ENCODE results near the gene PEX13. TPM values are rescaled to one million over a fixed set of nuclear protein-coding genes. Genes with fewer than 3 reads are reported as not detected.
A peak's percentile ranks its signal among the peaks of the same experiment; 100 is the strongest.
"Not testable (repeated sequence)": the region's sequence is repeated elsewhere in the genome, so short reads cannot be mapped to it uniquely, and the experiment has no call there.

Gene PEX13
- total RNA-seq, 1 donor from 2014 or later = 28.9 TPM

DNA sequence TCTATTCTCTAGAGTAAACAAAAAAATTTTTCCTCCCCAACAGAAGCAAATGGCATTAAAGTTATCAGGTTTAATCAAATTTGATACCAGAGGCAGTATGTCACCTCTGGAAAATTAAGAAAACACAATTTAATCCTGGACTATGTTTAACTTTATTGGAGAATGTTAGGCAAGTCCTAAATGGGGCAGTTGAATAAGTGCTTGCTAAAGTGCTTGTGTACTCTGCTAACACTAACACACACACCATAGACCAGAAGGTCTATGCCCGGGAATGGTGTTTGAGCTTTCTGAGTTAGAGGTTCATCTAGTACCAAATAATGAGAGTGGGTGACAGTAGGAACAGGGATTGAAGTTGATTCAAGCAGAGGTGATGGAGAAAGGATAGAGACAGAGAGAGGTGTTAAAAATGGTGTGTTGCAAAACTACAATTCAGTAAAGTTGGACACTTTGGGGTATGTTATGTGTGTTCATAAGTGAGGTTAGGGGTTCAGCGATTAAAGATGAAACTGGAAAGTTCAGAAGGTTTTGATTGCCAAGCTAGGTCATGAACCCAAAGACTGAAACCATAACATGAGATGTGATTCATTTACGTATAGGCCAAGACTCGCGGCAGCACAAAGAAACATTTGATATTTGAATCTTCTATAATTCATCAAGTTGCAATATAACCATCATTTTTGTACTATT is 40.5 kb upstream of the PEX13 start:
- Mint-ChIP-seq H3K27ac (peak overlapping the region; percentile 1), H3K36me3 (no peaks in the 10 kb centered on the region), H3K4me3 (no peak overlapping the region), H3K27me3 (no peaks in the 10 kb centered on the region), H3K4me1 (ENCODE audit: unreplicated experiment) (peaks cover 10% of the 10 kb centered on the region), H3K9me3 (no peaks in the 10 kb centered on the region)
- no peak for DNase-seq (ENCODE audit: extremely low spot score, unreplicated experiment)
- TF ChIP-seq, protein P1, sequence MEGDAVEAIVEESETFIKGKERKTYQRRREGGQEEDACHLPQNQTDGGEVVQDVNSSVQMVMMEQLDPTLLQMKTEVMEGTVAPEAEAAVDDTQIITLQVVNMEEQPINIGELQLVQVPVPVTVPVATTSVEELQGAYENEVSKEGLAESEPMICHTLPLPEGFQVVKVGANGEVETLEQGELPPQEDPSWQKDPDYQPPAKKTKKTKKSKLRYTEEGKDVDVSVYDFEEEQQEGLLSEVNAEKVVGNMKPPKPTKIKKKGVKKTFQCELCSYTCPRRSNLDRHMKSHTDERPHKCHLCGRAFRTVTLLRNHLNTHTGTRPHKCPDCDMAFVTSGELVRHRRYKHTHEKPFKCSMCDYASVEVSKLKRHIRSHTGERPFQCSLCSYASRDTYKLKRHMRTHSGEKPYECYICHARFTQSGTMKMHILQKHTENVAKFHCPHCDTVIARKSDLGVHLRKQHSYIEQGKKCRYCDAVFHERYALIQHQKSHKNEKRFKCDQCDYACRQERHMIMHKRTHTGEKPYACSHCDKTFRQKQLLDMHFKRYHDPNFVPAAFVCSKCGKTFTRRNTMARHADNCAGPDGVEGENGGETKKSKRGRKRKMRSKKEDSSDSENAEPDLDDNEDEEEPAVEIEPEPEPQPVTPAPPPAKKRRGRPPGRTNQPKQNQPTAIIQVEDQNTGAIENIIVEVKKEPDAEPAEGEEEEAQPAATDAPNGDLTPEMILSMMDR (conservative IDR thresholded peaks at IDR 0.05) = no peak

DNA sequence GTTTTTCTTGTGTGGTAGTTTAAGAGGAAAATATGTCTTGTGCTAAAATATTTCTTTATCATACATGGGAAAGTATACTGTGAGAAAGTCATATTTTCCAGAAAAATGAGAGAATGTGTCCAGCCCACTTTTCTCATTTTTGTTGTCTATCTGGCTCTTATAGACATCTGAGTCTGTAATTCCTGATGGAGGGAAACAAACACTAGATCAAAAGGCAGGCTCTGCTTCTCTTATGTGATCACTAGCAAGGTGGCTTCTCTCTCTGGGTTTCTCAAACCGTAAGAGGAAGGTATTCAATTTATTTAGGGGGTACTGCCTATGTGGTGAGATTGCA is 40.0 kb upstream of the PEX13 start:
- no peaks in the 10 kb centered on the region for H3K36me3 Mint-ChIP-seq
- no peaks in the 10 kb centered on the region for H3K27me3 Mint-ChIP-seq
- H3K27ac Mint-ChIP-seq = no peak overlapping the region
- no peak for DNase-seq (ENCODE audit: extremely low spot score, unreplicated experiment)
- H3K9me3 Mint-ChIP-seq = no peaks in the 10 kb centered on the region
- peaks cover 10% of the 10 kb centered on the region for H3K4me1 Mint-ChIP-seq (ENCODE audit: unreplicated experiment)
- TF ChIP-seq, protein P1 (conservative IDR thresholded peaks at IDR 0.05) = no peak
- no peak overlapping the region for H3K4me3 Mint-ChIP-seq

DNA sequence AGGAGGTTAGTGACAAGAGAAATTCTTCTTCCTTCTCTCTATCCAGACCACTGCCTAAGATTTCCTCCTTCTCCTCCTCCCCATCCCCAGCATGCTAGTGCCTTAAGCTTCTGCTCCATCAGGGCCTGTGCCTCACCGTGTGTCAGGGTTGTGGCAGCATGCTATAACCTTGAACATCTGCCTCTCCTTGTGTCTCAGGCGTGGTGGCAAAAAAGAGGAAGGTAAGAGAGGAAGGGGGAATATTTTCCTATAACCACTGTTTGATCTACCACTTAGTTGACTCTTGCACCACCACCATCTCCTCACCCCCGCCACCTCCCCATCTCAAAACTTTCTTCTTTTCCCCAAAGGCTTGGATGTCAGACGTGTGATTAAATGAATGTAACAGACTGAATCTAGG is 38.3 kb upstream of the PEX13 start:
- Mint-ChIP-seq H3K36me3 (no peaks in the 10 kb centered on the region), H3K27ac (no peak overlapping the region), H3K4me3 (no peak overlapping the region), H3K4me1 (ENCODE audit: unreplicated experiment) (peaks cover 10% of the 10 kb centered on the region), H3K27me3 (no peaks in the 10 kb centered on the region), H3K9me3 (no peaks in the 10 kb centered on the region)
- TF ChIP-seq, protein P1 (conservative IDR thresholded peaks at IDR 0.05) = no peak
- no peak for DNase-seq (ENCODE audit: extremely low spot score, unreplicated experiment)

DNA sequence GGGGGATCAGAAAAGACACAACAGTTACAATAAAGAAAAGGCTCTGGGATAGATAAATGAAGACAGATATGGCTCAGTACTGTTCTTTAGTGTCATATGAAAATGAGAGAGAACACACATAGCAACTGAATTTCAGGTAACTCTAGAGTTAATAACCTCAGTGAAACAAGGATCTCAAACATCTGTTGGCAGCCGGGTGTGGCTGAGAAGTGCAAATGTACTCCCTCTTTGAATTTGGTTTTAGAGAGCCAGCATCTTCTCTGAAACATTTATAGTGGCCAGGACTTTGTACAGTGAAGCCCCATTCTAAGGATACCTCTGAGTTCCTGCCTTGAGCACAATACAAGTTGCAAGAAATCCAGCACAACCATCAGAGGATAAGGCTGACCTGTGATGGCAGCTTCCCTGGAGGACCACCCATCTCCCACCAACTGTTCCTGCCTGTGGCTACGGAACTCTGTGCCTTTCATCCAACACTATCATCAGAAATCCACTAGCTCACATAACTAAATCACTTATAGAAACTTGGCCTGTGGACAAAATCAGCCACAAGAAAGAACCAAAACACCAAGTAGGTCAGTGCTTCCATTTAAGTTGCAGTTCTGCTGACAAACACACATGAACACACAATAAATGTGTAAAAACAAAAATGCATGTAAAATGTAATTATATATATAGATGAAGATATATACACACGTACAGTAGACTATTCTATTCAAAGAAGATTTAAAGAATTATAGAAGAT is 37.3 kb upstream of the PEX13 start:
- Mint-ChIP-seq H3K4me3 (no peak overlapping the region), H3K36me3 (no peaks in the 10 kb centered on the region), H3K27me3 (no peaks in the 10 kb centered on the region), H3K27ac (no peak overlapping the region), H3K4me1 (ENCODE audit: unreplicated experiment) (peaks cover 10% of the 10 kb centered on the region), H3K9me3 (no peaks in the 10 kb centered on the region)
- no peak for DNase-seq (ENCODE audit: extremely low spot score, unreplicated experiment)
- TF ChIP-seq, protein P1 (conservative IDR thresholded peaks at IDR 0.05) = no peak

DNA sequence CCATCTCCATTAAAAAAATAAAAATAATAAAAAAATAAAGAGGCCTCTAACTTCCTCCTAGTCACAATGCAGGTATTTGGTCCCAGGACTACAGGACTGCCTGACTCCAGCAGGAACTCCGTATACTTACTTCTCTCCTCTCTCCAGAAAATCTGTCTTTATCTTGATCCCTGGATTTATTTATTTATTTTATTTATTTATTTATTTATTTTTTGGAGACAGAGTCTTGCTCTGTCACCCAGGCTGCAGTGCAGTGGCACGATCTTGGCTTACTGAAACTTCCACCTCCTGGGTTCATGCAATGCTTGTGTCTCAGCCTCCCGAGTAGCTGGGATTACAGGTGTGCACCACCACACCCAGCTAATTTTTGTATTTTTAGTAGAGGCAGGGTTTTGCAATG is 35.5 kb upstream of the PEX13 start:
- H3K4me1 Mint-ChIP-seq (ENCODE audit: unreplicated experiment); DNase-seq (ENCODE audit: extremely low spot score, unreplicated experiment); H3K4me3 Mint-ChIP-seq; H3K27me3 Mint-ChIP-seq; H3K36me3 Mint-ChIP-seq; H3K27ac Mint-ChIP-seq; H3K9me3 Mint-ChIP-seq: not testable (repeated sequence)

DNA sequence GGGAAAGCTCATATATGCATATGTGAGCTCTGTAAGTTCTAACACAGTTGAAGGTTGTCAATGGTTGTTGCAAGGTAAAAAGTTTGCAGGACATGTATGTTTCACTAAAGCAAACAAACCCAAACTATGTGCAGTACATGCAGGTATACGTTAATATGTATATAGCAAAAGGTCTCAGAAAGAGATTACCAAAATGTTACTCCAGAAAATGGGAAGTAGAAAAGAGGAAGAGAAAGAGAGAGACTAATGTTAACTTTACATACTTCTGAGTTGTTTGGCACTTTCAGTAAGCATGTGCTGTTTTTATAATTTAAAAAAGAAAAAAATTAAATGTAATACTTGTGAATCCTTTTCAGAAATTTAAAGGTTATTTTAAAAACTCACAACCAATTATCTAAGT is 32.8 kb upstream of the PEX13 start:
- Mint-ChIP-seq H3K27ac (no peak overlapping the region), H3K4me3 (no peak overlapping the region), H3K9me3 (no peaks in the 10 kb centered on the region), H3K4me1 (ENCODE audit: unreplicated experiment) (no peaks in the 10 kb centered on the region), H3K27me3 (no peaks in the 10 kb centered on the region), H3K36me3 (no peaks in the 10 kb centered on the region)
- TF ChIP-seq, protein P1 (conservative IDR thresholded peaks at IDR 0.05) = no peak
- DNase-seq (ENCODE audit: extremely low spot score, unreplicated experiment) = no peak
